T-helper 2 cell treated with Interferon-gamma antibody and Interleukin-4, amounts not matched to agents 5 μg/mL and 100 μg/mL, for 36 hours (primary cell): Measurements from ENCODE around the gene NMNAT3.

Experiments
- DNase-seq: peaks from one replicate; pipeline ENCODE4 v3.0.0; 2021; ENCODE audit warnings: low spot score
- H3K27ac Mint-ChIP-seq: one replicate; pipeline ENCODE4 v1.8.0; 2021; ENCODE audit warnings: mild to moderate bottlenecking, mixed read lengths
- H3K27me3 Mint-ChIP-seq: one replicate; pipeline ENCODE4 v1.8.0; 2021; ENCODE audit warnings: low read depth, mixed read lengths
- H3K36me3 Mint-ChIP-seq: one replicate; pipeline ENCODE4 v1.8.0; 2021; ENCODE audit warnings: low read depth, mixed read lengths
- H3K4me1 Mint-ChIP-seq: one replicate; pipeline ENCODE4 v1.8.0; 2021; ENCODE audit warnings: low read depth, mixed read lengths
- H3K4me3 Mint-ChIP-seq: one replicate; pipeline ENCODE4 v1.8.0; 2022; ENCODE audit warnings: mild to moderate bottlenecking, moderate library complexity, mixed read lengths
- H3K9me3 Mint-ChIP-seq: one replicate; pipeline ENCODE4 v1.8.0; 2021; ENCODE audit warnings: mixed read lengths

Gene NMNAT3

DNA sequence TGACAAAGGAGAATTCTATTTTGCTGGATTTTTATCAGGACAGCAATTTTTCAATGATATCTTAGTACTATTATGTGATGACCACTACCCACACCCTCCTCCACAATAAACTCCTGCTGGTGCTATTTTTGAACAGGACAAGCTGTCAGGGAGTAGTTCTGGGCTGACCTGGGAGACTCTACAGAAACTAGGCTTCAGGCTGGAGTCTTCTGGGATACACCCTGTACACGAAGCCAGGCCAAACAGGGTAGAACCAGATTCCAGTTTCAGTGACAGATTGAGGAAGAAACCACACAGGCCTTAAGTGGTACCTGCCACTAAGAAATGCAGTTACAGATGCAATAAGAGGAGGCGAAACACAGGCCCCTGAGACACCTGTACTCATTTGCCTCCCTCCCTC, 12.8 kb downstream of the NMNAT3 start:
- H3K9me3 Mint-ChIP-seq: no peaks in the 10 kb centered on the region
- H3K27me3 Mint-ChIP-seq: no peaks in the 10 kb centered on the region
- DNase-seq: no peak
- H3K4me3 Mint-ChIP-seq: no peak overlapping the region
- no peaks in the 10 kb centered on the region for H3K36me3 Mint-ChIP-seq
- no peaks in the 10 kb centered on the region for H3K4me1 Mint-ChIP-seq
- H3K27ac Mint-ChIP-seq: no peak overlapping the region

- Mint-ChIP-seq H3K4me1 (no peaks in the 10 kb centered on the region), H3K27ac (no peak overlapping the region), H3K9me3 (no peaks in the 10 kb centered on the region), H3K4me3 (no peak overlapping the region), H3K36me3 (no peaks in the 10 kb centered on the region), H3K27me3 (no peaks in the 10 kb centered on the region)
- no peak for DNase-seq
Measured at GRCh38 chr3:139660269-139660668, 17.5 kb downstream of the NMNAT3 start.

DNA sequence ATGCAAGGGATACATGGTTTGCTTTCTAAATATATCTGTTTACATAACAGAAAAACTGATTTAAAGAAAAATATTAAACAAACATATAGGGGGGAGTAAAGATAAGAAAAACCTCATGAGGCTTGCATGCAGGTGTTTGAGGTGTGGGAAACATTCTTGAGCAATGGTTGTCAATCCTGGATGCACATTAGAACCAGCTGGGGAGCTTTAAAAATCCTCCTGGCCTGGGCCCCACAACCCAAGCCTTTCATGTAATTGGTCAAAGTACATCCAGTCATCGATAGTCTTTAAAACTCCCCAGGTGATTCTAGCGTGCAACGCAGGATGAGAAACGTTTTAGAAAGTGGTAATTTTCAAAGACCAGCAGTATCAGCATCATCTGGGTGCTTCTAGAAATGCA, 18.3 kb downstream of the NMNAT3 start:
- Mint-ChIP-seq H3K9me3 (no peaks in the 10 kb centered on the region), H3K27me3 (no peaks in the 10 kb centered on the region), H3K4me3 (no peak overlapping the region), H3K4me1 (no peaks in the 10 kb centered on the region), H3K36me3 (no peaks in the 10 kb centered on the region), H3K27ac (no peak overlapping the region)
- no peak for DNase-seq

GRCh38 chr3:139657936-139658335, 19.8 kb downstream of the NMNAT3 start:
- no peak for DNase-seq
- Mint-ChIP-seq H3K36me3 (no peaks in the 10 kb centered on the region), H3K27ac (no peak overlapping the region), H3K4me1 (no peaks in the 10 kb centered on the region), H3K27me3 (no peaks in the 10 kb centered on the region), H3K4me3 (no peak overlapping the region), H3K9me3 (no peaks in the 10 kb centered on the region)

DNA sequence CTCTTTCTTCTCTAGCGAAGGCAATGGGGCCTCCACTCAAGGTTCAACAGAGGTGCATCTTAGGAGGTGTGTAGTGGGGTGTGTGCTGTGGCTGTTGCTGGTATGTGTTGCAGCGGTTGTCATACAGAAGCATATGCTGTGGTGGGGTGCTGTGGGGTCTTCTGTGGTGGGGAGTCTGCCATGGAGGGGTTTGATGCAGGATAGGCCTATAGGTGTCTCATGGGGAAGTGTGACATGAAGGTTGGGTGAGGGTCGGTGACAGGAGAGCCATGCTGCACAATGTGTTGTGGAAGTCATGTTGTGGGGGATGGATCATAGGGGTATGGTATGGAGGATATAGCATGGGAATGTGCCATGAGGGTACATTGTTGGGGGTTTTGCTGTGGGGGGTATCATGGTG, 20.3 kb downstream of the NMNAT3 start:
- Mint-ChIP-seq H3K9me3 (no peaks in the 10 kb centered on the region), H3K27me3 (no peaks in the 10 kb centered on the region), H3K4me1 (no peaks in the 10 kb centered on the region), H3K27ac (no peak overlapping the region), H3K36me3 (no peaks in the 10 kb centered on the region), H3K4me3 (no peak overlapping the region)
- DNase-seq: no peak

DNA sequence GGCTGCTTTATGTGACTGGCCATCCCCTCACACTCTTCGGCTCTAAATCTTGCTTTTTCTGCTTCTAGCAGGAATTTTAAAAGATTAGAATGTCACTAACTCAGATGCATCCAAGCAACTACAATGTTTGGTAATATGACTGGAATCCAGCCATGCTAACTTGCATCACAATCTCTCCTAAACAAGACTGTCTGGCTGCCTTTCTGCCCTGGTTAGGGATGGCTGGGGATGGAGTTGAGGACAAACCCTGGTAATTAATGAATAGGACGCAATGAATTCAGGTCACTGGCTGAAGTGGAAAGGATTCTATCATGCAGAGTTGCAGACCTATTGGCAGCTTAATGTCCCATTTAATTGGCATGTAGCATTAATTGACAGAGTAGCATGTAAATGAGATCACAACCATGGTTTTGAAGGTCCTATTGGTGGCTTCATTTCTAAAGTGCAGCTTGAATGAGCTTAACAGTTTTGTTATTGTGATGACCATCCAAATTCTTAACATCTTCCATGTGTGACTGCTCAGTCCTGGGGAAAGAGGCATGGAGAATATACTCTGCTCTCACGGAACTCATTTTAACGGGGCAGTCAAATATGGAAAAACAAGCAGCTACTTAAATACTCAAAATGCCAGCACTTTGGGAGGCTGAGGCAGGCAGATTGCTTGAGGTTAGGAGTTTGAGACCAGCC, 21.7 kb downstream of the NMNAT3 start:
- no peaks in the 10 kb centered on the region for H3K36me3 Mint-ChIP-seq
- no peak for DNase-seq
- H3K27me3 Mint-ChIP-seq: no peaks in the 10 kb centered on the region
- no peaks in the 10 kb centered on the region for H3K9me3 Mint-ChIP-seq
- H3K27ac Mint-ChIP-seq: no peak overlapping the region
- H3K4me1 Mint-ChIP-seq: no peaks in the 10 kb centered on the region
- H3K4me3 Mint-ChIP-seq: no peak overlapping the region

GRCh38 chr3:139654637-139655365, 23.0 kb downstream of the NMNAT3 start:
- Mint-ChIP-seq H3K27me3 (no peaks in the 10 kb centered on the region), H3K4me3 (no peak overlapping the region), H3K27ac (no peak overlapping the region), H3K4me1 (no peaks in the 10 kb centered on the region), H3K36me3 (no peaks in the 10 kb centered on the region), H3K9me3 (no peaks in the 10 kb centered on the region)
- DNase-seq: no peak

GRCh38 chr3:139653582-139653981, 24.2 kb downstream of the NMNAT3 start:
- Mint-ChIP-seq H3K9me3 (no peaks in the 10 kb centered on the region), H3K4me3 (no peak overlapping the region), H3K4me1 (no peaks in the 10 kb centered on the region), H3K27ac (no peak overlapping the region), H3K36me3 (no peaks in the 10 kb centered on the region), H3K27me3 (no peaks in the 10 kb centered on the region)
- DNase-seq: no peak

DNA sequence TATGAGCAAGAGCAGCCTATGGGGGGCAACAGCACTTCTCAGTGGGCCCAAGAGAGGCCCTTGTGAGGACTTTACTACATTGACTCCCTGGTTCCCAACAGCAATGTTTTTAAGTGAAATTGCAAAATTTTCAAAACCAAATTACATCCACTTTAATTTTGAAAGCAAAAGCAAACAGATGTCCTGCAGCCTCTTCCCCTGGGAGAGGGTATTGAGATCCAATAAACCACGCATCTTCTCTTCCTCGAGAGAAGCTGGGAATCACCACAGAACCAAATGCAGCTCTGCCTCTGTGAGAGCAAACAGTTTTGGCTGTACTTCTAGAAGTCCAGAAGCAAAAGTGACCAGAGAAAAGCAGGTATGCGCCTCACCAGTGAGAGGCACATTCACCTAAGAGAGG, 25.2 kb downstream of the NMNAT3 start:
- no peaks in the 10 kb centered on the region for H3K9me3 Mint-ChIP-seq
- H3K36me3 Mint-ChIP-seq: no peaks in the 10 kb centered on the region
- no peak overlapping the region for H3K27ac Mint-ChIP-seq
- H3K27me3 Mint-ChIP-seq: no peaks in the 10 kb centered on the region
- H3K4me3 Mint-ChIP-seq: no peak overlapping the region
- no peaks in the 10 kb centered on the region for H3K4me1 Mint-ChIP-seq
- no peak for DNase-seq

DNA sequence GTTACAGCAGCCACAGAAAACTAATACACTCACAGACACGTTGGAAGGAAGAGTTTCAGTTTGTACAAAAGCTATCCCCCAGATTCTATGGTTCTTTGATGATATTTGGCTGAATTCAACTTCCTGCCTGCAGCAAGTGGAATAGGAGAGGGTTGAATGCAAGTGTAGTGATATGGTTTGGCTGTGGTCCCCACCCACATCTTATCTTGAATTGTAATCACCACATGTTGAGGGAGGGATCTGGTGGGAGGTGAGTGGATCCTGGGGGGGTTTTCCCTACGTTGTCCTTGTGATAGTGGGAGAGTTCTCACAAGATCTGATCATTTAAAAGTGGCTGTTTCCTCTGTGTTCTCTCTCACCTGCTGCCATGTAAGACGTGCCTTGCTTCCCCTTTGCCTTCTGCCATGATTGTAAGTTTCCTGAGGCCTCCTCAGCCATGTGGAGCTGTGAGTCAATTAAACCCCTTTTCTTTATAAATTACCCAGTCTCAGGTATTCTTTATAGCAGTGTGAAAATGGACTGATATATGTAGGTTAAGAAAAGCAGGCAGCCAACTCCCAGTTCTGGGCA, 29.8 kb downstream of the NMNAT3 start:
- Mint-ChIP-seq H3K27ac (no peak overlapping the region), H3K9me3 (no peaks in the 10 kb centered on the region), H3K36me3 (no peaks in the 10 kb centered on the region), H3K4me3 (no peak overlapping the region), H3K4me1 (peaks cover 3% of the 10 kb centered on the region), H3K27me3 (peaks cover 4% of the 10 kb centered on the region)
- DNase-seq: no peak

DNA sequence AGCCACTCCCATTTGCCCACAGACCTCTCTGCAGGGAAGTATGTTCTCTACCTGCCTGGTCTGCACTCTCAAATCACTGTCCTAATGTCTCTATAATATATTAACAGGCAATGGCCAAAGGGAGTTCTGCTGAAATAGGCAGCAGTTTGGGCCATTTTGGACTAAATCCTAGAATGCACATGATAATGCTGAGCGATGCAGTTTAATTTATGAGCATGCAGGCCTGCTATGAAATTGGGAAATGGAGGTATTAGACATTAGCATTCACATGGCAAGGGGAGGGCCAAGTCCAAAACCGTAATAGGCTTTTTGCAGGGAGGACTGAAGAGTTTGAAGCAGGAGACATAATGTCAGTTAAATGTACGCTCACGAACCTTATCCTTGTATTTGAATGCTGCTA, 31.3 kb downstream of the NMNAT3 start:
- Mint-ChIP-seq H3K4me3 (no peak overlapping the region), H3K36me3 (no peaks in the 10 kb centered on the region), H3K4me1 (peaks cover 7% of the 10 kb centered on the region), H3K27me3 (peaks cover 4% of the 10 kb centered on the region), H3K27ac (no peak overlapping the region), H3K9me3 (no peaks in the 10 kb centered on the region)
- DNase-seq: no peak

DNA sequence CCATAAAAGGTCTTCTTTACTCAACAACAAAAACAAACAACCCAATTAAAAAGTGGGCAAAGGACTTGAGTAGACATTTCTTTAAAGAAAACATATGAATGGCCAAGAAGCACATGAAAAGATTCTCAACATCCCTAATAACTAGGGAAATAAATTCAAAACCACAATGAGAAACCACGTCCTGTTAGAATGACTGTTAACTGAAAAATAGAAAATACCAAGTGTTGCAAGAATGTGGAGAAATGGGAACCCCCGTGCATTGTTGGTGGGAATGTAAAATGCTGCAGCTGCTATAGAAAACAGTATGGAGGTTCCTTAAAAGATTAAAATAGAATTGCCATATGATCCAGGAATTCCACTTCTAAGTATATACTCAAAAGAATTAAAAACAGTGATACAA, 34.8 kb downstream of the NMNAT3 start:
- no peak overlapping the region for H3K4me3 Mint-ChIP-seq
- no peak overlapping the region for H3K27ac Mint-ChIP-seq
- no peaks in the 10 kb centered on the region for H3K9me3 Mint-ChIP-seq
- H3K36me3 Mint-ChIP-seq: no peaks in the 10 kb centered on the region
- H3K4me1 Mint-ChIP-seq: peaks cover 7% of the 10 kb centered on the region
- DNase-seq: no peak
- peaks cover 4% of the 10 kb centered on the region for H3K27me3 Mint-ChIP-seq

GRCh38 chr3:139640456-139640855, 37.3 kb downstream of the NMNAT3 start:
- H3K27ac Mint-ChIP-seq: no peak overlapping the region
- H3K9me3 Mint-ChIP-seq: no peaks in the 10 kb centered on the region
- peaks cover 4% of the 10 kb centered on the region for H3K27me3 Mint-ChIP-seq
- H3K4me1 Mint-ChIP-seq: peaks cover 7% of the 10 kb centered on the region
- DNase-seq: no peak
- H3K36me3 Mint-ChIP-seq: no peaks in the 10 kb centered on the region
- no peak overlapping the region for H3K4me3 Mint-ChIP-seq

DNA sequence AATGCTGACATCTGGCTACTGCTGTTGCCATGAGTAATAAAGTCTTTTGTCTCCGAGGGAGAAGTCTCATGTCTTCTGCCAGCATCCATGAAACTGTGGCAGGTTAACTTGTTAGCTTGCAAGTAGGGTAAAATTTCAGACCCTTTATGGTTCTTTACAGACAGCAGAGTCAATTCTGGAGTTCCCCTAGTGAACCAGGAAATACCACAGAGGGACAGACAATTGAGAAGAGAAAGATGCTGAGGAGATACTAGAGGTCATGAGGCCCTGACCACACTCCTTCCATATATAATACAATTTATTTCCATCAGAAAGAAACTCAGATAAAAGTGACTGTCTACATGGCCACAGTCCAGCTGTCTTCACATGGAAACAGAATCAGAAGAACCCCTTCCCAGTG, 38.1 kb downstream of the NMNAT3 start:
- H3K4me1 Mint-ChIP-seq: peaks cover 7% of the 10 kb centered on the region
- H3K27me3 Mint-ChIP-seq: peaks cover 4% of the 10 kb centered on the region
- DNase-seq: no peak
- H3K27ac Mint-ChIP-seq: no peak overlapping the region
- no peaks in the 10 kb centered on the region for H3K36me3 Mint-ChIP-seq
- H3K4me3 Mint-ChIP-seq: no peak overlapping the region
- no peaks in the 10 kb centered on the region for H3K9me3 Mint-ChIP-seq
